Heart right ventricle (tissue), 16 donors: Measurements from ENCODE around the gene EPHA7. TPM values are rescaled to one million over a fixed set of nuclear protein-coding genes. Genes with fewer than 3 reads are reported as not detected.

Experiments
- ATAC-seq, 8 donors: fragments of 200-7000 bp; cut with Tn5 transposase; one replicate each; pipeline ENCODE4 v1.9.1; 2020; ENCODE audit warnings: mild to moderate bottlenecking in 8 of 8, moderate library complexity in 8 of 8, moderate number of reproducible peaks in 1 of 8
- DNase-seq, 2 donors: peaks; one replicate each; pipeline ENCODE4 v3.0.0-alpha.2; 2020
- H3K27ac ChIP-seq, 10 donors: fragments of 200-600 bp; sonication (generic) in 2 of 10; one replicate each; pipeline versions ENCODE4 v1.5.0 to v1.8.0; 2020 to 2022; ENCODE audit warnings: mild to moderate bottlenecking in 3 of 10
- H3K27me3 ChIP-seq, 7 donors: fragments of 200-600 bp; one replicate each; pipeline ENCODE4 v1.8.0; 2021 to 2022; ENCODE audit warnings: mild to moderate bottlenecking in 2 of 7
- H3K36me3 ChIP-seq, 9 donors: fragments of 200-600 bp; sonication (generic) in 1 of 9; one replicate each; pipeline versions ENCODE4 v1.5.0 to v1.8.0; 2020 to 2022; ENCODE audit warnings: mild to moderate bottlenecking in 2 of 9
- H3K4me1 ChIP-seq, 9 donors: fragments of 200-600 bp; sonication (generic) in 1 of 9; one replicate each; pipeline versions ENCODE4 v1.5.0 to v1.8.0; 2020 to 2022; ENCODE audit warnings: mild to moderate bottlenecking in 4 of 9
- H3K4me3 ChIP-seq, 10 donors: fragments of 200-600 bp; sonication (generic) in 2 of 10; one replicate each; pipeline versions ENCODE4 v1.5.0 to v1.8.0; 2020 to 2022; ENCODE audit warnings: mild to moderate bottlenecking in 7 of 10, moderate library complexity in 2 of 10
- H3K9me3 ChIP-seq, 11 donors: fragments of 200-600 bp in 10 of 11; sonication (generic) in 2 of 11; one replicate each; pipeline versions ENCODE4 v1.5.0 to v1.8.0; 2013 to 2022; ENCODE audit warnings: mild to moderate bottlenecking in 2 of 11, control low read depth in 1 of 11, moderate library complexity in 1 of 11
- WGBS, 2 donors: extraction: QIAGEN DNeasy Blood & Tissue Kit; methylation state at CpG; one replicate each; pipeline ENCODE4 v1.1.7; 2013; ENCODE audit warnings: inconsistent platforms in 1 of 2; 5-methylcytosine and 5-hydroxymethylcytosine counted together
- intact Hi-C, 10 donors: fragments of 100-400 bp; cut with DNase I; formaldehyde crosslinking; loops; one replicate each; pipeline versions ENCODE4 v1.11.1 to v1.14.2; 2022
- polyA plus RNA-seq, 2 donors: library from polyadenylated mRNA; stranded (reverse); fragments of 200-250 nt; gene quantifications; one replicate each; pipeline ENCODE4 v1.2.3, GENCODE V29; 2013
- total RNA-seq, 10 donors: library from RNA; stranded (reverse); fragmentation: NEBNext Ultra II Directional in 3 of 10; extraction: Animal tissue kit (Norgen Biotek cat#: 25700) in 3 of 10; gene quantifications; one replicate each; pipeline versions ENCODE4 v1.2.1 to v1.2.4, GENCODE V29; 2021 to 2023
- TF ChIP-seq, protein P1 (sequence below), 9 donors: fragments of 200-600 bp; sonication (generic) in 2 of 9; IDR thresholded peaks; one replicate each; pipeline versions ENCODE4 v1.5.0 to v1.8.0; 2021 to 2022; ENCODE audit warnings: antibody characterized with exemption in 9 of 9, mild to moderate bottlenecking in 5 of 9, moderate library complexity in 1 of 9
- donor health status: Arrhythmogenic right ventricular cardiomyopathy.
- donor health status: ischemic (EF 13 %, LVEDD 7.1; RV severe dilation, severe dysfunction).
- donor health status: healthy with polysubstance abuse.
- donor health status: DM: no; HTN: yes; CAD: no.
- donor health status: DM: no; HTN: no; CAD: no.
- donor health status: ischemic (EF 25% LVEDD 6.9; RV normal size, moderate dysfunction).
- donor health status: ischemic (EF 25% LVEDD 5.7; RV mildly dilated, moderate dysfunction).
- donor health status: healthy.
- donor health status: DM: yes; HTN: yes; CAD: no.
- donor health status: Ischemic cardiomyopathy.
- donor health status: ischemic (EF 35%, LVEDD 5.7; RV mildly dilated, moderate dysfunction).
- donor health status: nonischemic (EF 11% LVEDD 7.7; RV severe dilation, severe dysfunction).
- donor health status: DM: yes; HTN: yes; CAD: no.
- donor health status: PGD.
- donor health status: ischemic (EF 29% LVEDD 5.4; RV normal size, mild dysfunction).
- donor health status: nonischemic (EF 23%, LVEDD 6.1; RV moderate dilation, normal function).

The EPHA7 gene
- total and polyA plus RNA-seq, 12 donors: 0.22 to 15.1 (median 2.7) TPM

DNA sequence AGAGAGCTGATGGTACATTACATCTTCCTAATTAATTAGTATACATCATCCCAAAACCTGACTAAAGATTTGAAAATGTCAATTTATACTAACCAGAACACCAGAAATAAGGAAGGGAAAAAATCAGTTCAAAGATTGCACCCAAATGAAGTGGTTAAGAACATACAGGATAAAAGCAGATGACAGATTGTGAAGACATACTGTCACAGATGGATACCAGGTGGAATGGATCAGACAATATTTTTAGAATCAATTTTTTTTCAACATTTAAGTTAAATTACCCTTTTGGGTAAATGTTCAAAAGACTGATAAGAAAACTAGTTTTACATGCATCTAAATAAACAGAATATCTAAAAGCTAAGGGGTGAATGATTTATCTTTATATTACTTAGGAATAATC lies 47.6 kb downstream of the EPHA7 start:
- Histone ChIP-seq H3K27ac (no peak overlapping the region), H3K27me3 (no peaks in the 10 kb centered on the region), H3K4me1 (no peaks in the 10 kb centered on the region), H3K4me3 (no peak overlapping the region), H3K9me3 (no peaks in the 10 kb centered on the region), H3K36me3 (no peaks in the 10 kb centered on the region)
- ATAC-seq (no peak), DNase-seq (no peak)
- intact Hi-C loops: no loop called here
- TF ChIP-seq, protein P1, sequence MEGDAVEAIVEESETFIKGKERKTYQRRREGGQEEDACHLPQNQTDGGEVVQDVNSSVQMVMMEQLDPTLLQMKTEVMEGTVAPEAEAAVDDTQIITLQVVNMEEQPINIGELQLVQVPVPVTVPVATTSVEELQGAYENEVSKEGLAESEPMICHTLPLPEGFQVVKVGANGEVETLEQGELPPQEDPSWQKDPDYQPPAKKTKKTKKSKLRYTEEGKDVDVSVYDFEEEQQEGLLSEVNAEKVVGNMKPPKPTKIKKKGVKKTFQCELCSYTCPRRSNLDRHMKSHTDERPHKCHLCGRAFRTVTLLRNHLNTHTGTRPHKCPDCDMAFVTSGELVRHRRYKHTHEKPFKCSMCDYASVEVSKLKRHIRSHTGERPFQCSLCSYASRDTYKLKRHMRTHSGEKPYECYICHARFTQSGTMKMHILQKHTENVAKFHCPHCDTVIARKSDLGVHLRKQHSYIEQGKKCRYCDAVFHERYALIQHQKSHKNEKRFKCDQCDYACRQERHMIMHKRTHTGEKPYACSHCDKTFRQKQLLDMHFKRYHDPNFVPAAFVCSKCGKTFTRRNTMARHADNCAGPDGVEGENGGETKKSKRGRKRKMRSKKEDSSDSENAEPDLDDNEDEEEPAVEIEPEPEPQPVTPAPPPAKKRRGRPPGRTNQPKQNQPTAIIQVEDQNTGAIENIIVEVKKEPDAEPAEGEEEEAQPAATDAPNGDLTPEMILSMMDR (IDR thresholded peaks at IDR 0.05): no peak

DNA sequence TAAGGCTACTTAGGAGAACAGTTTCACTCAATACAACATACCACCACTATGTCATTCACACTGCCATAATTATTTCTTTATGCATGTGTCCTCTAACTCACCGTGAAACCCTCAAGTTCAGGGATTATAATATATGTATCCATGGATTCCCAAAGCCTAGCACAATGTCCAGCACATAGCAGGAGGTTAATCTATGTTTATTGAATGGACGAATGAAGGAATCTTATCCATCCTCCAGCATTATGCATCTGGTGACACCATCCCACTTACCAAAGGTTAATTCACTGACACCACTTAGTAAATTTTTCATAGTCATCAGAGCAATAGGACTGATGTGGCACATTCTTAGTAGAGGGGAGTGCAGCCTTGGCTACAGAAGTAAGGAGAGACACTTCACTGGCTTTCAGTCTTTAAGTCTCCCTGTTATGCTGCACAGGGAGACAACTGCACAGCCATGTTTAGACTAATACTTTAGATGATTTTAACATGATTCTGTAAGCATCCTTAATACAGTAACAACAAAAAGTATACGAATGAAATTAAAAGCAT lies 49.7 kb downstream of the EPHA7 start:
- H3K4me3 ChIP-seq: no peak overlapping the region
- no peak for DNase-seq
- TF ChIP-seq, protein P1 (IDR thresholded peaks at IDR 0.05): no peak
- 87 to 91% methylated on average over 3 of the region's 3 CpGs for WGBS, 2 donors
- no peak overlapping the region for H3K27ac ChIP-seq
- no peak for ATAC-seq
- H3K4me1 ChIP-seq: no peaks in the 10 kb centered on the region
- H3K27me3 ChIP-seq: no peaks in the 10 kb centered on the region
- no peaks in the 10 kb centered on the region for H3K9me3 ChIP-seq
- no peaks in the 10 kb centered on the region for H3K36me3 ChIP-seq
- intact Hi-C loops: no loop called here

DNA sequence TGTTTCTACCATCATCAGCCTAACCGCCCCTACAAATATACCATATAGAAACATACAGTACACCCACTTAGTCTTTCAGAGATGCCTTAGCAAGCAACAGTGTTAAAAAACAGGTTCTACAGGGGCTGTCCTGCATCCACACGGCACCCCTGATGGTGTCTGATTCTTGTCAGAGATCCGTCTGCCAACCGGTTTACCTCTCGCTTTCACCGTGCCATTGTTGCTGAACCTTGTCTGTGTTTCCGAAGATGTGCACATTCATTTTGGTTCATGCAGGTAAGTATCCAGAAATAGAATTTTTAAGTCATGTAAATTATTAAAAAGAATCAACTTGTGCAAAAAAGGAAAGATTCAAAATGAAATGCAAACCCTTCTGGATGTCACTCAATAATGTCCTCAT lies 52.9 kb downstream of the EPHA7 start:
- Histone ChIP-seq H3K4me3 (no peak overlapping the region), H3K27ac (no peak overlapping the region), H3K36me3 (no peaks in the 10 kb centered on the region), H3K27me3 (no peaks in the 10 kb centered on the region), H3K4me1 (no peaks in the 10 kb centered on the region), H3K9me3 (no peaks in the 10 kb centered on the region)
- DNase-seq (no peak), ATAC-seq (no peak)
- intact Hi-C loops: no loop called here
- 89 to 91% methylated on average over 7 of the region's 7 CpGs for WGBS, 2 donors
- TF ChIP-seq, protein P1 (IDR thresholded peaks at IDR 0.05): no peak

DNA sequence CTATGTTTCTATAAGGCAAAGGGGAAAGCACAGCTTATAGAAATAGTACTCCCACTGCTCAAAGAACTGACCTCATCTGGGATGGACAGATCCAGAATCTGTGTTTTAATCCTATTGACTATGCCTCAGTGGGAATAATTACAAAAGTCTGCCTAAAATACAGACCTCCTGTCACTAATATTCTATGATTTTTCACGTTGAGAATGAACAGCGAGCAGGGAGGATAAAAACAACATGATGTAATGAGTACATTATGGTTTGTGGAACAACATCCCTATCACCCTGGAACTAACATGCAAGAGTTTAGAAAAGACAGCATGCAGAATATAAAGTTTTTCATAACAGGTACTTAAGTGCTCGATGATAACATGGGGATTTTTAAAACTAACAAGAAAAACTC lies 53.9 kb downstream of the EPHA7 start:
- ATAC-seq: no peak
- no peak for DNase-seq
- WGBS, 2 donors: 73 to 79% methylated on average over 3 of the region's 3 CpGs
- Histone ChIP-seq H3K9me3 (no peaks in the 10 kb centered on the region), H3K27ac (no peak overlapping the region), H3K27me3 (no peaks in the 10 kb centered on the region), H3K4me1 (no peaks in the 10 kb centered on the region), H3K36me3 (no peaks in the 10 kb centered on the region), H3K4me3 (no peak overlapping the region)
- intact Hi-C loops: no loop called here
- TF ChIP-seq, protein P1 (IDR thresholded peaks at IDR 0.05): no peak
